ENCODE measurements around the gene UBAC1.

UBAC1 gene

GRCh38 chr9:135941288-135941995 is 19.7 kb downstream of the UBAC1 start:
- DNase-seq (ENCODE audit: low read depth) = no peak

DNA sequence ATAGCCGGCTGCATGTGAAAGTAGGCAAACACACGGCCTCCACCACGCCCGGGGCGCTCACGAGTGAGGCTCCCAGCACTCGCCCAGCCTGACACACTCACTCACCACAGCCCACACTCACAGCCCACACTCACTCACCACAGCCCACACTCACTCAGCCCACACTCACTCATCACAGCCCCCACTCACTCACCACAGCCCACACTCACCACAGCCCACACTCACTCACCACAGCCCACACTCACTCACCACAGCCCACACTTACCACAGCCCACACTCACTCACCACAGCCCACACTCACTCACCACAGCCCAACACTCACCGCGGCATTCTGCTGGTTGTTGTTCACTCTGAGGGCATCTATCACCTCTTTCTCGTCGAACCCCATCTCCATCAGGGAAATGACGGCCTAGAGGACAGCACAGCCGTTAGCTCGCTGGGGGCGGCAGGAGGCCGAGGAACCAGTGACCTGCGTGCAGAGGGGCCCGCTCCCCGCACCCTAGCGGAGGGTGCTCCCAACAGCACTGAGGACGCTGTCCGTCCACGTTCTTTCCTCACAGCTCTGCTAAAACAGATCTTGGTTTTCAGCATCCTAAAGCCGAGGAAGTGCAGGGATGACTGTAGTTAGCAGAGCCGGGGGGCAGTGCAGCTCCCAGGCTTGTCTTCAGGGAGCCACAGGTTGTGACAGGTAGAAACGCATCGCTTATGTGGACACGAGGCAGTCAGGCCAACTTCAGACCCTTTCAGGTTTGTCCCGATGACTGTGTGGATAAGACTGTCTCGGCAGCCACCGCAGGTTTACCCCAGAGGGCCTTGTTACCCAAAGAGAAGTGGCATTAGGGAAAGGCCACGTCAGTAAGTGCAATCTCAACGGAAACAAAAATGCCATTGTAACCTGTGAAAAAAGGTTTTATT is 21.6 kb downstream of the UBAC1 start:
- no peak for DNase-seq (ENCODE audit: low read depth)

DNA sequence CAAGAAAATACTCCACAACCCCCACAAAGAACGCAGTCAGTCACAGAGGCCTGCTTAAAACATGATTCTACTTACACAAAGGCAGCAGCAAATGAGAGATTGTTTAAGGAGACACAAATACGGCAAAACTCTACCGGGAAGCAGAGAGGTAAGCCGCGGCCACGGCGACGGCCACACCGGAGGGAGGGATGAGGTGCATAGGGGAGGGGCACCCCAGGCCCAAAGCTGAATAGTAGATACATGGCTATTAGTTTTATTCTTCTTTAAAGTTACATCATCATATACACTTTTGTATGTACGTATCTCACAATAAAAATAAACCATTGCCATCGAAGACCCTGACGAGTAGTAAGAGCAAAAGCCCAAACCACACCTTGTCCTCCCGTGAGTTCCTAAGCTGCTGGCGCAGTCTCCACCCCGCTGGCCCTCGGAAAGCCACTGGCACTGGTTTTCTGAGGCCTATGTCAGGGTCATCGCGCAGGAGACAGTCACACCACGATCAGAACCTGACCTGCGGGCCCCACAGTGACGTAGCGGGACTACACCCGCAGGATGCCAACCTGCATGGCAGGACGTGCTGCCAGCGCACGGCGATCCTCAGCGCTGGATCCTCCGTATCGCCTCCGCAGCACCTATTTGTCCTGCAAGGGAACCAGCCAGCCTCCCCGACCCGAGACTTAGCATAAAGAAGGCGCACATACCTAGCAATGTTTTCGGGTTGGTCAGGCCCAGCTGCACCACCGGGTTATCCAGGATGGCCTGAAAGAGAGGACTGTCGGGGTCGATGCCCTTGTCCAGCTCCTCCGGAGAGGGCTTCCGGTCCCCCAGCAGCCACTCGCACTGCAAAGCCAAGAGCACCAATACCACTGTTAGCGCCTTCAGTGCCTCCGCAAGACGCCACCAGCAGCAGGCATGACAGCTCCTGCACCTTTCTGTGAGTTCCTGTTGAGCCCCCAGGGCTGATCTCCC is 23.4 kb downstream of the UBAC1 start:
- no peak for DNase-seq (ENCODE audit: low read depth)

GRCh38 chr9:135933114-135933513 is 28.1 kb downstream of the UBAC1 start:
- DNase-seq (ENCODE audit: low read depth) = no peak

DNA sequence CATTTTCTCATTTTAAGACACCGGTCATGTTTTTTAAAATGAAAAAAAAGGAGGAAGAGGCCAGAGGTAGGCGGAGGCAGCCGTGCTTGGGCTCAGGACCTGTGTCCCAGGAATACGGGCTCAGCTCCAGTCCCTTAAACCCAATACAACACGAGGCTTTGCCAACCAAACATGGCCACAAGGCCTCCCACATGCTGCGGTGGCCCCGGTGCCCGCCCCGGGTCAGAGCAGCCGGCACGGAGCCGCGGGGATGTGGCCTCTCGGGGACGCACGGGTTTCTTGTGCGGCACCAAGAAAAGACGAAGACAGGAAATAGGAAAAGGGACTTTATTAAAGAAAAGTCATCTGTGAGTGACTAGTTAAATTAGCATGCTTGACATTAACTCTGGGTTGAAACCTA is 28.5 kb downstream of the UBAC1 start:
- DNase-seq (ENCODE audit: low read depth) = no peak

GRCh38 chr9:135931349-135931820 is 29.8 kb downstream of the UBAC1 start:
- DNase-seq (ENCODE audit: low read depth) = no peak

DNA sequence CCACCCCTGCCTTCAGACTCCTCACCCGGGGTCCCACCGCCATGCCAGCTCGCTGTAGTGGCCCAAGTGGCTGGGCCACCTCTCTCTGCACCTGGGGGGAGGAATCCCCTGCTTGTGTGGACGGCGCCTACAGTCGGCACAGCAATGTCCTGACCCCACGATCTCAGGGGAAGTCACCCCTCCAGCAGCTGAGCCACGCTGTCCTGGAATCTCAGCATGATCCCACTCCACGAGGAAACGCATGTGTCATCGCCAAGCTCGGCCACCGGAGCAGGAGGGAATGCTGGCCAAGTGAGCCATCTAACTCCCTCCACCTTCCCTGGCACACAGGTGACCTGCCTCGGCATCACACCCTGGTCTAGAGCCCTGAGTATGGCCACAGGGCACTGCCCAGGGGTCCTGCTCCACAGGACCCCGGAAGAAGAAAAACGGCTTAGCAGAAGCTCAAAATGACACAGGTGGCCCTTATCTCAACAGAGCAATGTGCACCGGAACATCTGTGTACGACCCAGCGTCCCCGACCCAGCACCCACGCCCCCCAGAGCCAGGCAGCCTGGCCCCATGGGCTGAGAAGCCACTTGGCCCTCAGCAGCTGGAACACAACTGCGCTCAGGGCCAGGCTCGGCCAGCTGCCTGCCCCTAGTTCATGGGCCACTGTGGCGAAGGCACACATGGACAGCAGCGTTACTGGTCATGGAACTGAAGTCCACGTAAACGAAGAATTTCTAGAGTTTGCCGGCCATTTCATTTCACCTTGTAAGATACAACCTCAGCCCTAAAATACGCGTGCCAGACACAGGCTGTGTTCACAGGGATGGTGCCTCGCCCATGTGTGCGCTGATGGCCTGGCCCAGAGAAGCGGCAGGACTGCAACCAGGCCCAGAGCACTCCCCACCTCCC is 30.5 kb downstream of the UBAC1 start:
- DNase-seq (ENCODE audit: low read depth) = no peak

GRCh38 chr9:135929656-135930445 is 31.3 kb downstream of the UBAC1 start:
- no peak for DNase-seq (ENCODE audit: low read depth)

- DNase-seq (ENCODE audit: low read depth) = no peak
These were observed 32.2 kb downstream of the UBAC1 start for GRCh38 chr9:135928731-135929655.

- no peak for DNase-seq (ENCODE audit: low read depth)
These were observed 33.0 kb downstream of the UBAC1 start for GRCh38 chr9:135928074-135928730.

GRCh38 chr9:135927195-135928013 is 33.8 kb downstream of the UBAC1 start:
- no peak for DNase-seq (ENCODE audit: low read depth)

- DNase-seq (ENCODE audit: low read depth) = peak; percentile 76
These were observed 34.6 kb downstream of the UBAC1 start for GRCh38 chr9:135926402-135927194.

DNA sequence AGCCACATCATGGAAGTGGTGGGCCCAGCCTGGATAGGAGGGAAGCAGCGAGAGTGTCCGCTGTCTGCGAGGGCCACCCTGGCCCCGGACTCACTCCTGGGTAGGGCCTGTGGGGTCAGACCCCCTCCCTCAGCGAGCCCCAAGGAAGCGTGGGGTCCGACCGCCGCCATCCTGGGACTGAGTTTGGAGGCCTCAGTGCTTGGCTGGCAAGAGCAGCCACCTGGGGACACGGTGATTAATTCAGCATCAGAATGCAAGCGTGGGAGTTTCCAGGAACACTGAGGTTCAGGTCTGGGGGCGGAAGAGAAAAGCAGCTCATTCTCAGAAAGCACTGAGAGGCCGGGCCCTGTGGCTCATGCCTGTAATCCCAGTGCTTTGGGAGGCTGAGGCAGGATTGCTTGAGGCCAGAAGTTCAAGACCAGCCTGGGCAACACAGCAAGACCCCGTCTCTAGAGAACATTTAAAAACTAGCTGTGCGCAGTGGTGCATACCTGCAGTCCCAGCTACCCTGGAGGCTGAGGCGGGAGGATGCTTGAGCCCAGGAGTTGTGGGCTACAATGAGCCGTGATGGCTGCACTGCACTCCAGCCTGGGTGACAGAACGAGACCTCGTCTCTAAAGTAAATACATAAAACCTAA is 35.6 kb downstream of the UBAC1 start:
- DNase-seq (ENCODE audit: low read depth) = no peak

DNA sequence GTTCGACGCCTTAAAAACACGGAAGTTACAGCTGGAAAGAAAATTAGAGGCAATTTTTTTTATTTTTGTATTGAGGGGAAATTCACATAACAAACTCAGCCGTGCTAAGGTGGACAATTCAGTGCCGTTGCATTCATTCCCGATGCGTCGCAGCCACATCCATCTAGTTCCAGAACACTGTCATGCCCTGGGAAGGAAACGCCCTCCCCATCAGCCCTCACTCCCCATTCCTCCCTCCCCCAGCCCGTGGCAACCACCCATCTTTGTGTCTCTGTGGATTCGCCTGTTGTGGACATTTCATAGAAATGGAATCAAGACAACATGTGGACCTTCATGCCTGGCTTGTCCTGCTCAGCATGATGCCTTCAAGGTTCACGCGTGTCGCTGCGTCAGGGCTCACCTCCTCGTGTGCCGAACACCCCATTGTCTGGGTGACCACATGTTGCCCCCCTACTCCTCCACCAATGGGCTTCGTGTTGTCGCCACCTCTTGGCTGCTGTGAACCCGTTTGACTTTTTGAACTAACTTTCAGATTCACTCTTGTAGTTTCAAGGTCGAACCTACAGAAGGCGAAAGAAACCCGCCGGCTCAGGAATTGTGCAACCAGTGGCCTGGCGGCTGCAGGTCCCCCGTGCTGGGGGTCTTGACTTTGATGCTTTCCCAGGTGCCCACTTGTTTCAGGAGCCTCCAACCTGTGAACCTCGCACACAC is 36.4 kb downstream of the UBAC1 start:
- DNase-seq (ENCODE audit: low read depth) = no peak

GRCh38 chr9:135923508-135923907 is 37.7 kb downstream of the UBAC1 start:
- no peak for DNase-seq (ENCODE audit: low read depth)
